ENCODE measurements around the gene POLR3B. TPM values are rescaled to one million over a fixed set of nuclear protein-coding genes. Genes with fewer than 3 reads are reported as not detected.
"Not testable (repeated sequence)": the region's sequence is repeated elsewhere in the genome, so short reads cannot be mapped to it uniquely, and the experiment has no call there.

The POLR3B gene
- total and polyA plus RNA-seq, 10 of the 15 experiments (the other 5 are each of a cell fraction or from before 2014, with no cell fraction given) = 2.3 to 10.5 (median 8.0) TPM

DNA sequence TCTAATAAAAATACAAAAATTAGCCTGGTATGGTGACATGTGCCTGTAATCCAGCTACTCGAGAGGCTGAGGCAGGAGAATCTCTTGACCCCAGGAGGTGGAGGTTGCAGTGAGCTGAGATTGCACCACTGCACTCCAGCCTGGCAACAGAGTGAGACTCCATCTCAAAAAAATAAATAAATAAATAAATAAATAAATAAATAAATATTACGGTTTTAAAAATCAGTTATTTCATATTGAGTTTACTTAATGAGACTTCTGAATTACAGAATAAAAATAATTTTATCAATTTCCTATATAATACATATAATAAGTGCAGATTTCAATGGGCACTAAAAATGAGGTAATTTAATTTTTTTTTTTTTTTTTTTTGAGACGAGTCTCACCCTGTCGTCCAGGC is 44.1 kb upstream of the POLR3B start:
- H3K79me2 ChIP-seq (ENCODE audit: control insufficient read depth, insufficient read depth, low read length); H4K20me1 ChIP-seq (ENCODE audit: control insufficient read depth, insufficient read depth); H3K27ac ChIP-seq (ENCODE audit: control insufficient read depth, insufficient read depth); H3K4me2 ChIP-seq (ENCODE audit: control insufficient read depth, insufficient read depth); POLR2A ChIA-PET; H3K9ac ChIP-seq (ENCODE audit: control insufficient read depth, insufficient read depth, low read length); CTCF ChIA-PET; H2AFZ ChIP-seq (ENCODE audit: control insufficient read depth, low read depth, low read length); RAD21 ChIA-PET (ENCODE audit: unreplicated experiment); in situ Hi-C loops (cut with MboI); H3K4me3 ChIP-seq; FAIRE-seq; H3K36me3 ChIP-seq (ENCODE audit: control insufficient read depth in 2 of 2, insufficient read depth in 2 of 2, low read length in 1 of 2); intact Hi-C loops (cut with micrococcal nuclease; ENCODE audit: unreplicated experiment); H3K27me3 ChIP-seq (replicated peaks in 1 of 2; ENCODE audit: control insufficient read depth in 2 of 2, insufficient read depth in 2 of 2, low read length in 1 of 2); DNase-seq (ENCODE audit: low read depth, low spot score); ATAC-seq; H3K4me1 ChIP-seq (ENCODE audit: control insufficient read depth, insufficient read depth, low read length); H3K9me3 ChIP-seq (replicated peaks; ENCODE audit: control insufficient read depth, insufficient read depth, low read length); BruUV-seq (replicated peaks): not testable (repeated sequence)
- SMC1A ChIA-PET (ENCODE audit: uncharacterized antibody, unreplicated experiment) = interaction anchor here (0.6 kb wide), 1 partner anchor 527 kb away, joined by 3 read pairs; no protein-coding TSS in a partner anchor
- 45% methylated on average over 2 of the region's 4 CpGs for WGBS (ENCODE audit: insufficient coverage, insufficient replicate concordance, low lambda C conversion rate, missing lambda C conversion rate)

DNA sequence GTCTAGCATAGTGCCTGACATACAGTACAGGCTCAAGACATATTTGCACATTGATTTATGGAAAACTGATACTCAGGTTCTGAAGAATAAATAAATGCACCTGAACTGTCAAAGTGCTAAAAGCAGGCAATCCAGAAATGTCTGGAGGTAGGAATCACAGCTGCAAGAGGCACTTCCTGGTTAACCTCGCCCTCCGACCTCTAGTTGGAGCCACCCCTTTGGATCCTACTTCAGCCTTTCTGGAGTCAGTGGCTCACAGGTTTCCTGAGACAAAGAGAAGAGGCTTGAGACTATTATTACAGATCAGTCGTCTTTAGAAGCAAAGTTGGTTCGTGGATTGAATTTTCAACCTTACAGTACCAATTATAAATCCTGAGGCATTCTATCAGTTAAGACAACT is 42.0 kb upstream of the POLR3B start:
- Histone ChIP-seq H3K4me2 (ENCODE audit: control insufficient read depth, insufficient read depth) (no peak overlapping the region), H3K4me1 (ENCODE audit: control insufficient read depth, insufficient read depth, low read length) (0 out of 2 replicates have a peak, but pooled peaks cover 3% of the 10 kb centered on the region), H2AFZ (ENCODE audit: control insufficient read depth, low read depth, low read length) (no peak overlapping the region), H3K9ac (ENCODE audit: control insufficient read depth, insufficient read depth, low read length) (no peak overlapping the region), H3K9me3 (replicated peaks; ENCODE audit: control insufficient read depth, insufficient read depth, low read length) (no peaks in the 10 kb centered on the region), H3K27ac (ENCODE audit: control insufficient read depth, insufficient read depth) (no peak overlapping the region), H3K27me3 (replicated peaks in 1 of 2; ENCODE audit: control insufficient read depth in 2 of 2, insufficient read depth in 2 of 2, low read length in 1 of 2) (no peaks in the 10 kb centered on the region), H3K79me2 (ENCODE audit: control insufficient read depth, insufficient read depth, low read length) (no peaks in the 10 kb centered on the region), H3K4me3 (no peak overlapping the region), H4K20me1 (ENCODE audit: control insufficient read depth, insufficient read depth) (no peaks in the 10 kb centered on the region), H3K36me3 (ENCODE audit: control insufficient read depth in 2 of 2, insufficient read depth in 2 of 2, low read length in 1 of 2) (no peaks in the 10 kb centered on the region)
- intact Hi-C loops (cut with micrococcal nuclease; ENCODE audit: unreplicated experiment) = no loop called here
- ATAC-seq (no peak), FAIRE-seq (no peak), DNase-seq (ENCODE audit: low read depth, low spot score) (no peak)
- ChIA-PET RAD21 (ENCODE audit: unreplicated experiment) (no interaction called here), POLR2A (interaction anchor here (0.7 kb wide), 1 partner anchor 648 kb away, joined by 3 read pairs; no protein-coding TSS in a partner anchor), SMC1A (ENCODE audit: uncharacterized antibody, unreplicated experiment) (no interaction called here), CTCF (interaction anchor here (0.9 kb wide), 1 partner anchor 16 kb away, joined by 3 read pairs; no protein-coding TSS in a partner anchor)
- in situ Hi-C loops (cut with MboI) = no loop called here
- 93% methylated on average over 4 of the region's 4 CpGs for WGBS (ENCODE audit: insufficient coverage, insufficient replicate concordance, low lambda C conversion rate, missing lambda C conversion rate)
- no TSS peak for BruUV-seq (replicated peaks)
- TF ChIP-seq JUNB (IDR thresholded peaks at IDR 0.05) (no peak), ZNF274 (IDR thresholded peaks at IDR 0.05; ENCODE audit: insufficient read depth, insufficient read length) (no peak), ZBED1 (IDR thresholded peaks at IDR 0.05; ENCODE audit: borderline replicate concordance) (no peak), NR2C1 (IDR thresholded peaks at IDR 0.05) (no peak), TBL1XR1 (IDR thresholded peaks at IDR 0.05; ENCODE audit: low read depth, low read length) (no peak), ZZZ3 (IDR thresholded peaks at IDR 0.05; ENCODE audit: control insufficient read depth, insufficient read length, low read depth) (no peak), SRF (IDR thresholded peaks at IDR 0.05; ENCODE audit: low read depth in 2 of 2, low read length in 2 of 2) (no peak), ZNF592 (IDR thresholded peaks at IDR 0.05) (no peak), FOXM1 (IDR thresholded peaks at IDR 0.05; ENCODE audit: low read depth, low read length) (no peak), SP1 (IDR thresholded peaks at IDR 0.05; ENCODE audit: low read depth, low read length) (no peak), SMAD5 (IDR thresholded peaks at IDR 0.05; ENCODE audit: low read depth) (no peak), EZH2 (IDR thresholded peaks at IDR 0.05; ENCODE audit: borderline replicate concordance, control insufficient read depth, low read depth, low read length) (no peak)
- TF ChIP-seq, protein P1, sequence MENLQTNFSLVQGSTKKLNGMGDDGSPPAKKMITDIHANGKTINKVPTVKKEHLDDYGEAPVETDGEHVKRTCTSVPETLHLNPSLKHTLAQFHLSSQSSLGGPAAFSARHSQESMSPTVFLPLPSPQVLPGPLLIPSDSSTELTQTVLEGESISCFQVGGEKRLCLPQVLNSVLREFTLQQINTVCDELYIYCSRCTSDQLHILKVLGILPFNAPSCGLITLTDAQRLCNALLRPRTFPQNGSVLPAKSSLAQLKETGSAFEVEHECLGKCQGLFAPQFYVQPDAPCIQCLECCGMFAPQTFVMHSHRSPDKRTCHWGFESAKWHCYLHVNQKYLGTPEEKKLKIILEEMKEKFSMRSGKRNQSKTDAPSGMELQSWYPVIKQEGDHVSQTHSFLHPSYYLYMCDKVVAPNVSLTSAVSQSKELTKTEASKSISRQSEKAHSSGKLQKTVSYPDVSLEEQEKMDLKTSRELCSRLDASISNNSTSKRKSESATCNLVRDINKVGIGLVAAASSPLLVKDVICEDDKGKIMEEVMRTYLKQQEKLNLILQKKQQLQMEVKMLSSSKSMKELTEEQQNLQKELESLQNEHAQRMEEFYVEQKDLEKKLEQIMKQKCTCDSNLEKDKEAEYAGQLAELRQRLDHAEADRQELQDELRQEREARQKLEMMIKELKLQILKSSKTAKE (IDR thresholded peaks at IDR 0.05; ENCODE audit: low read depth, poor library complexity, severe bottlenecking) = no peak

Measured in GM12878 (cell line).